Measurements from ENCODE around the gene ZNF468.
"Not testable (repeated sequence)": the region's sequence is repeated elsewhere in the genome, so short reads cannot be mapped to it uniquely, and the experiment has no call there.

ZNF468 gene
- total RNA-seq, result 12.2 to 41.6 (median 22.1) reads per million in 3 experiments

GRCh38 chr19:52857378-52858191 lies at the start of gene ZNF468:
Gene ZNF468, minus strand, starts transcription at chr19:52857619. Its CDS starts 3,347 bp downstream, at chr19:52854272.
- peak; percentile 78 for DNase-seq

- not testable (repeated sequence) for DNase-seq
Measured at GRCh38 chr19:52904052-52904780, 46.8 kb upstream of the ZNF468 start.

GRCh38 chr19:52901842-52902241 lies 44.4 kb upstream of the ZNF468 start:
- DNase-seq, result no peak

- not testable (repeated sequence) for DNase-seq
Measured at GRCh38 chr19:52898596-52898995, 41.2 kb upstream of the ZNF468 start.

- DNase-seq, result no peak
Measured at GRCh38 chr19:52898101-52898500, 40.7 kb upstream of the ZNF468 start.

- peak; percentile 86 for DNase-seq
Measured at GRCh38 chr19:52897138-52897935, 39.9 kb upstream of the ZNF468 start, which contains the start of gene ZNF320. Gene ZNF320, minus strand, starts transcription at chr19:52897635. Its CDS starts 7,380 bp downstream, at chr19:52890255.

- DNase-seq, result no peak
Measured at GRCh38 chr19:52896431-52897137, 39.2 kb upstream of the ZNF468 start.

- no peak for DNase-seq
Measured at GRCh38 chr19:52891336-52891735, 33.9 kb upstream of the ZNF468 start.

GRCh38 chr19:52889931-52890330 lies 32.5 kb upstream of the ZNF468 start:
- no peak for DNase-seq

- no peak for DNase-seq
Measured at GRCh38 chr19:52889076-52889475, 31.7 kb upstream of the ZNF468 start.

GRCh38 chr19:52880895-52881389 lies 23.5 kb upstream of the ZNF468 start:
- DNase-seq, result no peak

GRCh38 chr19:52872996-52873395 lies 15.6 kb upstream of the ZNF468 start:
- not testable (repeated sequence) for DNase-seq

GRCh38 chr19:52871466-52871865 lies 14.0 kb upstream of the ZNF468 start:
- no peak for DNase-seq

GRCh38 chr19:52868031-52868430 lies 10.6 kb upstream of the ZNF468 start:
- not testable (repeated sequence) for DNase-seq

- not testable (repeated sequence) for DNase-seq
Measured at GRCh38 chr19:52856540-52857377, 660 bp downstream of the ZNF468 start.

GRCh38 chr19:52847352-52847751 lies 10.1 kb downstream of the ZNF468 start:
- DNase-seq, result not testable (repeated sequence)

- DNase-seq, result not testable (repeated sequence)
Measured at GRCh38 chr19:52840825-52841465, 16.5 kb downstream of the ZNF468 start.

GRCh38 chr19:52834289-52834688 lies 23.1 kb downstream of the ZNF468 start:
- DNase-seq, result not testable (repeated sequence)

- not testable (repeated sequence) for DNase-seq
Measured at GRCh38 chr19:52833541-52833940, 23.9 kb downstream of the ZNF468 start.

- not testable (repeated sequence) for DNase-seq
Measured at GRCh38 chr19:52829866-52830265, 27.6 kb downstream of the ZNF468 start.

Measured in central memory CD4-positive, alpha-beta T cell (primary cell).